Tibial nerve (tissue), 3 donors: ENCODE results near the gene RTP2.

Source experiments
- CTCF ChIP-seq, 5 experiments: fragments of 200-600 bp in 3 of 5; fragments of 450-650 bp in 2 of 5; sonication (generic) in 3 of 5; IDR thresholded peaks; one replicate each; pipeline ENCODE4 v1.5.1; 2016 to 2019; ENCODE audit warnings: antibody characterized with exemption in 5 of 5, mild to moderate bottlenecking in 3 of 5, moderate library complexity in 2 of 5
- POLR2A ChIP-seq, 2 donors: fragments of 450-650 bp; IDR thresholded peaks; one replicate each; pipeline ENCODE4 v1.6.1; 2017; ENCODE audit warnings: antibody characterized with exemption in 2 of 2, mild to moderate bottlenecking in 2 of 2, moderate library complexity in 2 of 2

- no peak for TF ChIP-seq POLR2A (IDR thresholded peaks at IDR 0.05)
- TF ChIP-seq CTCF (IDR thresholded peaks at IDR 0.05), result no peak
Observed at GRCh38 chr3:187673012-187673411, 29.3 kb downstream of the RTP2 start.
